Measurements from ENCODE around the gene CPS1.

CPS1 gene

DNA sequence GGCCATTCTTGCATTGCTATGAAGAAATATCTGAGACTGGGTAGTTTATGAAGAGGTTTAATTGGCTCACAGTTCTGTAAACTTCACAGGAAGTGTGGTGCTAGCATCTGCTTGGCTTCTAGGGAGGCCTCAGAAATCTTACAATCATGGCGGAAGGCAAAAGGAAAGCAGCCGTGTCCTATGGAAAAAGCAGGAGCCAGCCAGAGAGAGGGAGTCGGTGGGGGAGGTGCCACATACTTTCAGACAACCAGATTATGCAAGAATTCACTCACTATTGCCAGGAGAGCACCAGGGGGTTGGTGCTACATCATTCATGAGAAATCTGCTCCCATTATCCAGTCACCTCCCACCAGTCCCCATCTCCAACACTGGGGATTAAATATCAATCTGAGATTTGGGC is 64.1 kb downstream of the CPS1 start:
- ChIA-PET CTCF (interaction anchor here (0.6 kb wide), 1 partner anchor 638 kb away, joined by 3 read pairs; no protein-coding TSS in a partner anchor), POLR2A (no interaction called here)
- Histone ChIP-seq H3K4me1 (ENCODE audit: control insufficient read depth, insufficient read depth, low read length) (no peaks in the 10 kb centered on the region), H3K36me3 (ENCODE audit: control insufficient read depth in 2 of 2, insufficient read depth in 1 of 2, low read length in 2 of 2) (no peaks in the 10 kb centered on the region), H3K9me3 (ENCODE audit: control insufficient read depth, insufficient read depth, low read depth, low read length) (no peaks in the 10 kb centered on the region), H3K27ac (ENCODE audit: extremely low read depth, low read depth, low read length) (no peak overlapping the region), H3K4me3 (ENCODE audit: low read depth, low read length) (no peak overlapping the region)
- no peak for TF ChIP-seq ZNF221 (tag by site-specific recombination; IDR thresholded peaks at IDR 0.05; ENCODE audit: borderline replicate concordance)
- no peak for TF ChIP-seq RBAK (tag by site-specific recombination; IDR thresholded peaks at IDR 0.05)
- no peak for TF ChIP-seq ZNF350 (tag by site-specific recombination; IDR thresholded peaks at IDR 0.05)
- no peak for TF ChIP-seq ZNF658 (tag by site-specific recombination; IDR thresholded peaks at IDR 0.05)
- TF ChIP-seq KLF17 (tag by site-specific recombination; IDR thresholded peaks at IDR 0.05) = no peak

GRCh38 chr2:210623506-210623905 is 67.1 kb downstream of the CPS1 start:
- Histone ChIP-seq H3K4me3 (ENCODE audit: low read depth, low read length) (no peak overlapping the region), H3K36me3 (ENCODE audit: control insufficient read depth in 2 of 2, insufficient read depth in 1 of 2, low read length in 2 of 2) (no peaks in the 10 kb centered on the region), H3K27ac (ENCODE audit: extremely low read depth, low read depth, low read length) (no peak overlapping the region), H3K4me1 (ENCODE audit: control insufficient read depth, insufficient read depth, low read length) (no peaks in the 10 kb centered on the region), H3K9me3 (ENCODE audit: control insufficient read depth, insufficient read depth, low read depth, low read length) (no peaks in the 10 kb centered on the region)
- POLR2A ChIA-PET = no interaction called here
- TF ChIP-seq ZNF621 (tag by site-specific recombination; IDR thresholded peaks at IDR 0.05) (no peak), ZNF239 (tag by site-specific recombination; IDR thresholded peaks at IDR 0.05) (no peak), ZNF19 (tag by site-specific recombination; IDR thresholded peaks at IDR 0.05; ENCODE audit: low read depth) (no peak), ZNF777 (tag by site-specific recombination; IDR thresholded peaks at IDR 0.05; ENCODE audit: borderline replicate concordance) (no peak), GLI4 (tag by site-specific recombination; IDR thresholded peaks at IDR 0.05) (no peak), ZNF571 (tag by site-specific recombination; IDR thresholded peaks at IDR 0.05) (no peak), ZNF544 (tag by site-specific recombination; IDR thresholded peaks at IDR 0.05) (no peak), ZEB2 (tag by site-specific recombination; IDR thresholded peaks at IDR 0.05) (no peak), ZNF677 (tag by site-specific recombination; IDR thresholded peaks at IDR 0.05) (no peak), ZNF664 (tag by site-specific recombination; IDR thresholded peaks at IDR 0.05) (no peak), ZNF354C (tag by site-specific recombination; IDR thresholded peaks at IDR 0.05; ENCODE audit: borderline replicate concordance, low read depth) (no peak), ZNF140 (tag by site-specific recombination; IDR thresholded peaks at IDR 0.05) (no peak), ZNF132 (tag by site-specific recombination; IDR thresholded peaks at IDR 0.05; ENCODE audit: borderline replicate concordance) (no peak)
- TF ChIP-seq, protein P1, sequence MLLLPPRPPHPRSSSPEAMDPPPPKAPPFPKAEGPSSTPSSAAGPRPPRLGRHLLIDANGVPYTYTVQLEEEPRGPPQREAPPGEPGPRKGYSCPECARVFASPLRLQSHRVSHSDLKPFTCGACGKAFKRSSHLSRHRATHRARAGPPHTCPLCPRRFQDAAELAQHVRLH (tag by site-specific recombination; IDR thresholded peaks at IDR 0.05) = no peak
- TF ChIP-seq, protein P2, sequence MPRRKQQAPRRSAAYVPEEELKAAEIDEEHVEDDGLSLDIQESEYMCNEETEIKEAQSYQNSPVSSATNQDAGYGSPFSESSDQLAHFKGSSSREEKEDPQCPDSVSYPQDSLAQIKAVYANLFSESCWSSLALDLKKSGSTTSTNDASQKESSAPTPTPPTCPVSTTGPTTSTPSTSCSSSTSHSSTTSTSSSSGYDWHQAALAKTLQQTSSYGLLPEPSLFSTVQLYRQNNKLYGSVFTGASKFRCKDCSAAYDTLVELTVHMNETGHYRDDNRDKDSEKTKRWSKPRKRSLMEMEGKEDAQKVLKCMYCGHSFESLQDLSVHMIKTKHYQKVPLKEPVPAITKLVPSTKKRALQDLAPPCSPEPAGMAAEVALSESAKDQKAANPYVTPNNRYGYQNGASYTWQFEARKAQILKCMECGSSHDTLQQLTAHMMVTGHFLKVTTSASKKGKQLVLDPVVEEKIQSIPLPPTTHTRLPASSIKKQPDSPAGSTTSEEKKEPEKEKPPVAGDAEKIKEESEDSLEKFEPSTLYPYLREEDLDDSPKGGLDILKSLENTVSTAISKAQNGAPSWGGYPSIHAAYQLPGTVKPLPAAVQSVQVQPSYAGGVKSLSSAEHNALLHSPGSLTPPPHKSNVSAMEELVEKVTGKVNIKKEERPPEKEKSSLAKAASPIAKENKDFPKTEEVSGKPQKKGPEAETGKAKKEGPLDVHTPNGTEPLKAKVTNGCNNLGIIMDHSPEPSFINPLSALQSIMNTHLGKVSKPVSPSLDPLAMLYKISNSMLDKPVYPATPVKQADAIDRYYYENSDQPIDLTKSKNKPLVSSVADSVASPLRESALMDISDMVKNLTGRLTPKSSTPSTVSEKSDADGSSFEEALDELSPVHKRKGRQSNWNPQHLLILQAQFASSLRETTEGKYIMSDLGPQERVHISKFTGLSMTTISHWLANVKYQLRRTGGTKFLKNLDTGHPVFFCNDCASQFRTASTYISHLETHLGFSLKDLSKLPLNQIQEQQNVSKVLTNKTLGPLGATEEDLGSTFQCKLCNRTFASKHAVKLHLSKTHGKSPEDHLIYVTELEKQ (tag by site-specific recombination; IDR thresholded peaks at IDR 0.05; ENCODE audit: borderline replicate concordance) = no peak
- TF ChIP-seq, protein P3, sequence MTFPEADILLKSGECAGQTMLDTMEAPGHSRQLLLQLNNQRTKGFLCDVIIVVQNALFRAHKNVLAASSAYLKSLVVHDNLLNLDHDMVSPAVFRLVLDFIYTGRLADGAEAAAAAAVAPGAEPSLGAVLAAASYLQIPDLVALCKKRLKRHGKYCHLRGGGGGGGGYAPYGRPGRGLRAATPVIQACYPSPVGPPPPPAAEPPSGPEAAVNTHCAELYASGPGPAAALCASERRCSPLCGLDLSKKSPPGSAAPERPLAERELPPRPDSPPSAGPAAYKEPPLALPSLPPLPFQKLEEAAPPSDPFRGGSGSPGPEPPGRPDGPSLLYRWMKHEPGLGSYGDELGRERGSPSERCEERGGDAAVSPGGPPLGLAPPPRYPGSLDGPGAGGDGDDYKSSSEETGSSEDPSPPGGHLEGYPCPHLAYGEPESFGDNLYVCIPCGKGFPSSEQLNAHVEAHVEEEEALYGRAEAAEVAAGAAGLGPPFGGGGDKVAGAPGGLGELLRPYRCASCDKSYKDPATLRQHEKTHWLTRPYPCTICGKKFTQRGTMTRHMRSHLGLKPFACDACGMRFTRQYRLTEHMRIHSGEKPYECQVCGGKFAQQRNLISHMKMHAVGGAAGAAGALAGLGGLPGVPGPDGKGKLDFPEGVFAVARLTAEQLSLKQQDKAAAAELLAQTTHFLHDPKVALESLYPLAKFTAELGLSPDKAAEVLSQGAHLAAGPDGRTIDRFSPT (tag by site-specific recombination; IDR thresholded peaks at IDR 0.05) = no peak
- TF ChIP-seq, protein P4, sequence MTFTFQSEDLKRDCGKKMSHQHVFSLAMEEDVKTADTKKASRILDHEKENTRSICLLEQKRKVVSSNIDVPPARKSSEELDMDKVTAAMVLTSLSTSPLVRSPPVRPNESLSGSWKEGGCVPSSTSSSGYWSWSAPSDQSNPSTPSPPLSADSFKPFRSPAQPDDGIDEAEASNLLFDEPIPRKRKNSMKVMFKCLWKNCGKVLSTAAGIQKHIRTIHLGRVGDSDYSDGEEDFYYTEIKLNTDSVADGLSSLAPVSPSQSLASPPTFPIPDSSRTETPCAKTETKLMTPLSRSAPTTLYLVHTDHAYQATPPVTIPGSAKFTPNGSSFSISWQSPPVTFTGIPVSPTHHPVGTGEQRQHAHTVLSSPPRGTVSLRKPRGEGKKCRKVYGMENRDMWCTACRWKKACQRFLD (tag by site-specific recombination; IDR thresholded peaks at IDR 0.05) = no peak
- CTCF ChIA-PET = no interaction called here
